A673 (cell line): ENCODE data around the gene TNFAIP8L1.

Experiments used
- EZH2 ChIP-seq: fragments of 200-600 bp; sonication (generic); IDR thresholded peaks from 2 replicates; pipeline ENCODE4 v1.6.1; 2017; ENCODE audit warnings: borderline replicate concordance, low read depth, mild to moderate bottlenecking, mixed read lengths, antibody characterized with exemption, low read length; ENCODE audit not compliant: poor library complexity, severe bottlenecking
- TF ChIP-seq, protein P1 (sequence below): fragments of 300-800, 200-600 bp; sonication (generic); conservative IDR thresholded peaks from 2 replicates; pipeline ENCODE4 v1.5.1; 2017; ENCODE audit warnings: low read depth, mild to moderate bottlenecking, antibody characterized with exemption, low read length, moderate library complexity, mixed read lengths

DNA sequence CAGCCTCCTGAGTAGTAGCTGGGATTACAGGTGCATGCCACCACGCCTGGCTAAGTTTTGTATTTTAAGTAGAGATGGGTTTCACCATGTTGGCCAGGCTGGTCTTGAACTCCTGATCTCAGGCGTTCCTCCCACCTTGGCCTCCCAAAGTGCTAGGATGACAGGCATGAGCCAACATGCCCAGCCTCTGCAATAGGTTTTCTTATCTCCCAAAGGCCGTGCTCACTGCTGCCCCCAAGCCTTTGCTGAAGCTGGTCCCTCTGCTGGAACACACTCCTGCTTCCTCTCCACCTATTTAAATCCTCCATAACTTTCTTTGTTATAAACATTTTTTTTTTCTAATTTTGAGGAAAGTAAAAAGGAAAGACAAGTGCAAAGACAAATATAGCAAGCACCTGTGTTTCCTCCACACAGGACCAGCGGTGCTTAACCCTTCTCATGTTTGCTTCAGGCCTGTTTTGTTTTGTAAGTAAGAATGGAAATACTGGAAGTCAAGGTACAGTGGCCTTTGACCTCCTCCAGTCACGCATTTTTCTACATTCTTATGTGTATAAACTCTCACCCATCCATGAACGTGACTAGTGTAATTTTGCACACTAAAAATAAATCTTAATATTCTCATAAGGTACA lies 14.5 kb upstream of the TNFAIP8L1 start:
- TF ChIP-seq, protein P1, sequence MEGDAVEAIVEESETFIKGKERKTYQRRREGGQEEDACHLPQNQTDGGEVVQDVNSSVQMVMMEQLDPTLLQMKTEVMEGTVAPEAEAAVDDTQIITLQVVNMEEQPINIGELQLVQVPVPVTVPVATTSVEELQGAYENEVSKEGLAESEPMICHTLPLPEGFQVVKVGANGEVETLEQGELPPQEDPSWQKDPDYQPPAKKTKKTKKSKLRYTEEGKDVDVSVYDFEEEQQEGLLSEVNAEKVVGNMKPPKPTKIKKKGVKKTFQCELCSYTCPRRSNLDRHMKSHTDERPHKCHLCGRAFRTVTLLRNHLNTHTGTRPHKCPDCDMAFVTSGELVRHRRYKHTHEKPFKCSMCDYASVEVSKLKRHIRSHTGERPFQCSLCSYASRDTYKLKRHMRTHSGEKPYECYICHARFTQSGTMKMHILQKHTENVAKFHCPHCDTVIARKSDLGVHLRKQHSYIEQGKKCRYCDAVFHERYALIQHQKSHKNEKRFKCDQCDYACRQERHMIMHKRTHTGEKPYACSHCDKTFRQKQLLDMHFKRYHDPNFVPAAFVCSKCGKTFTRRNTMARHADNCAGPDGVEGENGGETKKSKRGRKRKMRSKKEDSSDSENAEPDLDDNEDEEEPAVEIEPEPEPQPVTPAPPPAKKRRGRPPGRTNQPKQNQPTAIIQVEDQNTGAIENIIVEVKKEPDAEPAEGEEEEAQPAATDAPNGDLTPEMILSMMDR = peak; percentile 49
- TF ChIP-seq EZH2 = no peak
